NCI-H226 (cell line): ENCODE results near the gene ALG2.
"Not testable (repeated sequence)": the region's sequence is repeated elsewhere in the genome, so short reads cannot be mapped to it uniquely, and the experiment has no call there.

Experiments
- DNase-seq: peaks from one replicate; pipeline ENCODE4 v3.0.0-alpha.2; 2015

The ALG2 gene

GRCh38 chr9:99237356-99237755, 15.6 kb upstream of the ALG2 start:
- DNase-seq: no peak

- DNase-seq: no peak
These were observed 14.3 kb upstream of the ALG2 start for GRCh38 chr9:99235926-99236634.

- DNase-seq: no peak
These were observed 13.3 kb upstream of the ALG2 start for GRCh38 chr9:99235069-99235468.

GRCh38 chr9:99234618-99235017, 12.9 kb upstream of the ALG2 start:
- DNase-seq: no peak

GRCh38 chr9:99231711-99232110, 10.0 kb upstream of the ALG2 start:
- no peak for DNase-seq

GRCh38 chr9:99230206-99230605, 8.5 kb upstream of the ALG2 start:
- no peak for DNase-seq

GRCh38 chr9:99226054-99226453, 4.3 kb upstream of the ALG2 start:
- no peak for DNase-seq

- no peak for DNase-seq
These were observed 2.7 kb upstream of the ALG2 start for GRCh38 chr9:99224445-99224844.

GRCh38 chr9:99222416-99223270, 901 bp upstream of the ALG2 start:
- DNase-seq: no peak

- DNase-seq: no peak
These were observed 499 bp downstream of the ALG2 start for GRCh38 chr9:99221266-99221620.

- no peak for DNase-seq
These were observed 1.7 kb downstream of the ALG2 start for GRCh38 chr9:99220011-99220410.

- no peak for DNase-seq
These were observed 5.7 kb downstream of the ALG2 start for GRCh38 chr9:99216073-99216472.

GRCh38 chr9:99213197-99213596, 8.5 kb downstream of the ALG2 start:
- DNase-seq: no peak

- no peak for DNase-seq
These were observed 10.0 kb downstream of the ALG2 start for GRCh38 chr9:99211746-99212145.

- no peak for DNase-seq
These were observed 11.2 kb downstream of the ALG2 start for GRCh38 chr9:99210572-99210971.

GRCh38 chr9:99201603-99202002, 20.1 kb downstream of the ALG2 start:
- DNase-seq: no peak

GRCh38 chr9:99199938-99200539, 21.7 kb downstream of the ALG2 start:
- DNase-seq: no peak

- DNase-seq: no peak
These were observed 23.8 kb downstream of the ALG2 start for GRCh38 chr9:99197987-99198386.

- DNase-seq: no peak
These were observed 24.6 kb downstream of the ALG2 start for GRCh38 chr9:99197124-99197630.

GRCh38 chr9:99196484-99196883, 25.3 kb downstream of the ALG2 start:
- DNase-seq: not testable (repeated sequence)

- no peak for DNase-seq
These were observed 28.3 kb downstream of the ALG2 start for GRCh38 chr9:99193466-99193821.

- no peak for DNase-seq
These were observed 28.8 kb downstream of the ALG2 start for GRCh38 chr9:99192786-99193465.

- DNase-seq: no peak
These were observed 31.0 kb downstream of the ALG2 start for GRCh38 chr9:99190597-99191283.
